Motor neuron (in vitro differentiated cells): ENCODE results near the gene PDIA4. TPM values are rescaled to one million over a fixed set of nuclear protein-coding genes. Genes with fewer than 3 reads are reported as not detected.
A peak's percentile ranks its signal among the peaks of the same experiment; 100 is the strongest.
"Not testable (repeated sequence)": the region's sequence is repeated elsewhere in the genome, so short reads cannot be mapped to it uniquely, and the experiment has no call there.

Experiments
- ATAC-seq, 8 experiments: fragments of 200-7000 bp; cut with Tn5 transposase; replicated peaks in 6 of 8; 2 replicates each; pipeline ENCODE4 v1.8.0; 2021; ENCODE audit warnings: mild to moderate bottlenecking in 8 of 8, moderate library complexity in 8 of 8
- H3K27ac ChIP-seq, 2 donors: fragments of 250-450 bp; sonication (Bioruptor Pico); 2 replicates each; pipeline ENCODE4 v1.9.0; 2021; ENCODE audit warnings: antibody characterized with exemption in 2 of 2, mild to moderate bottlenecking in 2 of 2, moderate library complexity in 1 of 2
- H3K4me1 ChIP-seq, 2 donors: fragments of 250-450 bp; sonication (Bioruptor Pico); replicated peaks in 1 of 2; 2 replicates each; pipeline ENCODE4 v1.6.1; 2021; ENCODE audit warnings: antibody characterized with exemption in 2 of 2, mild to moderate bottlenecking in 2 of 2, moderate library complexity in 1 of 2
- H3K4me3 ChIP-seq, 5 donors: fragments of 250-450 bp; sonication (Bioruptor Pico); 2 replicates each; pipeline ENCODE4 v1.9.0; 2021; ENCODE audit warnings: antibody characterized with exemption in 5 of 5, mild to moderate bottlenecking in 5 of 5, moderate library complexity in 4 of 5
- WGBS, 10 experiments: fragments of 450-650 bp; shearing (Covaris generic); methylation state at CpG; one replicate each; pipeline ENCODE4 v1.0.0; 2022; 5-methylcytosine and 5-hydroxymethylcytosine counted together
- in situ Hi-C, 9 experiments: fragments of 400-800 bp; cut with MboI; loops; one replicate each; pipeline ENCODE4 v1.15.0; 2021; ENCODE audit warnings: low sequenced_read_pairs in 9 of 9, low pct_unique_long_range_greater_than_20kb in 2 of 9; ENCODE audit not compliant: unreplicated experiment in 9 of 9
- total RNA-seq, 8 experiments: library from RNA; unstranded; fragments of 300-600 nt; gene quantifications; 2 replicates each; pipeline versions ENCODE4 v1.2.3 to v1.2.4, GENCODE V29; 2022

PDIA4 gene
- total RNA-seq, 8 experiments from 2014 or later = 78.7 to 201 (median 109) TPM

- WGBS, 10 experiments = 0 to 63% (median 39%) methylated on average over 2 to 10 of the region's 10 CpGs; no CpG with 5 or more reads in 1 of the 10 experiments
- no peak overlapping the region for H3K27ac ChIP-seq
- in situ Hi-C loops = no loop called here
- peak overlapping the region; percentile 61 to 83 (median 75) for H3K4me3 ChIP-seq
- no peak for ATAC-seq
- peaks cover 0 to 8% of the 10 kb centered on the region in 2 donors for H3K4me1 ChIP-seq
These were observed 1.2 kb downstream of the PDIA4 start for GRCh38 chr7:149027055-149027454.

DNA sequence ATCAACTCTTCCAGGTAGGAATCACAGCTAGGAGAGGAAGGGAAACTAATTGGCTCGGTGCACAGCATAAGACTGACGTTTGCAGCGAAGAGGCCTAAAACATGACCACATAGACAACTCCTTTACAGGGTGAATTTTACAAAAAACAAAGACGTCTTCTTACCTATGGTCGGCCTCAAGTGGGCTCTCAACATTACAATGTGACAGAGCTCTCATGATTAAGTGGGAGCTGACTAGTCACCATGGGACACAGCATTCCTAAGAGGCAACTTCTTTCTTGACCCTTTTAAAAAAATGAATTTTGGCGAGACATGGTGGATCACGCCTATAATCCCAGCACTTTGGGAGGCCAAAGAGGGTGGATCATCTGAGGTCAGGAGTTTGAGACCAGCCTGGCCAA, 4.6 kb downstream of the PDIA4 start:
- ATAC-seq = no peak
- Histone ChIP-seq H3K4me1 (peaks cover 0 to 8% of the 10 kb centered on the region in 2 donors), H3K4me3 (no peak overlapping the region), H3K27ac (no peak overlapping the region)
- WGBS, 10 experiments = 81 to 100% (median 94%) methylated on average over 1 to 7 of the region's 7 CpGs; no CpG with 5 or more reads in 2 of the 10 experiments
- in situ Hi-C loops = no loop called here

DNA sequence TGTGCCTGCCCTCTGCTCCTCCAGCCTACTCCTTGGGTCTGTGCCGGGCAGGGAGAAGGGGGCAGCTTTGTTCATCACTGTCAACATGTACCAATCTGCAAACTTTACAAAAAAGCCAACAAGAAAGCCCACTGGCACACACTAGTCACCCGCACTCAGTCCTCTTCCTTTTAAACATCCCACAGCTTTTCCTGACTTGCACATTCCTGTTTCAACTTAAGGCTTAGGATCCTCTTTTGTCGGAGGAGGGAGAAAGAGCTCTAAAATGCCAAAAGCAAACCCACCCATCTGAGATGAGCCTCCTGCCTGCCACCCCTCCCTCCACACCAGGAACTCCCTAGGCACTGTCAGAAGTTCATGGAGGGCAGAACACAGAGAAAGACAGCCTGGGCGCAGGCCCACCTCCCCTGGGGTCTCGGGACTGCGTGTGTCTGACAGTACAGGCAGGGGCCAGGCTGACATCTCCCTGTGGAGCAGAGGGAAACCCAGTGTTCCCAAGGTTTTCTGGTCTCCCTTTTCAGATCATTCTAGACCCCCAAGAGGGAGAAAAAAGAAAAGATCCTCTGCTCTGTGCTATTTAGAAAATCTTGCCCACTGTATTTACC, 5.4 kb downstream of the PDIA4 start:
- Histone ChIP-seq H3K4me1 (peaks cover 0 to 8% of the 10 kb centered on the region in 2 donors), H3K4me3 (no peak overlapping the region), H3K27ac (no peak overlapping the region)
- ATAC-seq = no peak
- WGBS, 10 experiments = 66 to 100% (median 81%) methylated on average over 1 to 3 of the region's 6 CpGs; no CpG with 5 or more reads in 3 of the 10 experiments
- in situ Hi-C loops = no loop called here

- in situ Hi-C loops = no loop called here
- Histone ChIP-seq H3K4me1 (peaks cover 0 to 2% of the 10 kb centered on the region in 2 donors), H3K27ac (no peak overlapping the region), H3K4me3 (no peak overlapping the region)
- 88 to 100% (median 95%) methylated on average over 3 to 12 of the region's 12 CpGs; no CpG with 5 or more reads in 5 of the 10 experiments for WGBS, 10 experiments
- no peak for ATAC-seq
These were observed 6.6 kb downstream of the PDIA4 start for GRCh38 chr7:149021725-149022062.

DNA sequence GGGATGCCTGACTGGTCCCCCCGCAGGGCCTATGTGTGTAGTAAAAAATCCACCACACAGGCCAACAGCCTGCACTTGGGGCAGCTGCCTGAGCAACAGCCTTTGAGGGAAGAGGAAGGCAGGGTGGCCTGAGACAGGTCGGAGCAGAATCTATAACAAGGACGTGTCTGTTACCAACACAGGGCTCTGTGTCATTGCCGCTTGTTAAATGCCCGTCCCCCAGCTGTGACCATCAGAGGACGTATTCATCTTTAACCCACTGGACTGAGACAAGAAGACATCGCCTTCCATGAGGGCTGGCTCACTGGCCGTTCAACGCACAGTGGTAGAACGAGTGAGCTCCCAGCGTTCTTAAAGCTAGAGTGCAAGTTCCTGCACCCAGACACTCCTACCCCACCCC, 7.8 kb downstream of the PDIA4 start:
- Histone ChIP-seq H3K27ac (no peak overlapping the region), H3K4me3 (no peak overlapping the region), H3K4me1 (no peaks in the 10 kb centered on the region)
- WGBS, 10 experiments = 60 to 100% (median 99%) methylated on average over 1 to 6 of the region's 11 CpGs; no CpG with 5 or more reads in 4 of the 10 experiments
- ATAC-seq = no peak
- in situ Hi-C loops = no loop called here

- in situ Hi-C loops = no loop called here
- Histone ChIP-seq H3K4me1 (no peaks in the 10 kb centered on the region), H3K27ac (no peak overlapping the region), H3K4me3 (no peak overlapping the region)
- ATAC-seq = no peak
- WGBS, 10 experiments = 79 to 100% (median 93%) methylated on average over 1 to 7 of the region's 7 CpGs; no CpG with 5 or more reads in 2 of the 10 experiments
These were observed 11.4 kb downstream of the PDIA4 start for GRCh38 chr7:149016876-149017275.

GRCh38 chr7:149014309-149014708, 14.0 kb downstream of the PDIA4 start:
- 94 to 100% methylated on average over 1 to 5 of the region's 7 CpGs; no CpG with 5 or more reads in 8 of the 10 experiments for WGBS, 10 experiments
- Histone ChIP-seq H3K4me3 (no peak overlapping the region), H3K27ac (no peak overlapping the region), H3K4me1 (no peaks in the 10 kb centered on the region)
- in situ Hi-C loops = no loop called here
- ATAC-seq = no peak

DNA sequence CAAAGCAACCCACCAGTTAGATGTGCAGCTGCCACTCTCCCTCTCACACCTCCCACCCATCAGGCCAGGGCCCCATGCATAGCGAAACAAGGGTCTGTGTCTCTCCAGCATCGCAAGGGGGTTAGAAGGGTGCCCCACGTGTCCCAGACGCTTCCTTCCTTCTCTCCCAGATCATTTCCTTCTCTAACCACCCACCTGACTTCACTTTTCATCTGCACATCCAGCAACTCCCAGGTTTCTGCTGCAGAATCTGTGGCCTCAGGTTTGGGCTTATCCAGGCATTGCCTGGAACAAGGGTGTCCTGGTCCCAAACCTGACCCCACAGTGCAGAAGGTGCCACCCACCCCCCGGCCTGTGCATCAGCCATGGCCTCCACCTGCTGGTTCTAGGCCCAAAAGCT, 14.4 kb downstream of the PDIA4 start:
- in situ Hi-C loops = no loop called here
- Histone ChIP-seq H3K4me1 (no peaks in the 10 kb centered on the region), H3K27ac (no peak overlapping the region), H3K4me3 (no peak overlapping the region)
- WGBS, 10 experiments = 80 to 100% (median 96%) methylated on average over 1 to 4 of the region's 5 CpGs; no CpG with 5 or more reads in 7 of the 10 experiments
- no peak for ATAC-seq

GRCh38 chr7:149012730-149013129, 15.6 kb downstream of the PDIA4 start:
- H3K4me3 ChIP-seq, H3K4me1 ChIP-seq, ATAC-seq, in situ Hi-C loops, H3K27ac ChIP-seq: not testable (repeated sequence)
- WGBS, 10 experiments = 80 to 94% (median 92%) methylated on average over 1 to 5 of the region's 12 CpGs; no CpG with 5 or more reads in 6 of the 10 experiments

GRCh38 chr7:149011491-149011890, 16.8 kb downstream of the PDIA4 start:
- no peaks in the 10 kb centered on the region for H3K4me1 ChIP-seq
- ATAC-seq = no peak
- in situ Hi-C loops = no loop called here
- H3K27ac ChIP-seq = no peak overlapping the region
- 90 to 100% (median 100%) methylated on average over 1 to 4 of the region's 8 CpGs; no CpG with 5 or more reads in 7 of the 10 experiments for WGBS, 10 experiments
- H3K4me3 ChIP-seq = no peak overlapping the region

DNA sequence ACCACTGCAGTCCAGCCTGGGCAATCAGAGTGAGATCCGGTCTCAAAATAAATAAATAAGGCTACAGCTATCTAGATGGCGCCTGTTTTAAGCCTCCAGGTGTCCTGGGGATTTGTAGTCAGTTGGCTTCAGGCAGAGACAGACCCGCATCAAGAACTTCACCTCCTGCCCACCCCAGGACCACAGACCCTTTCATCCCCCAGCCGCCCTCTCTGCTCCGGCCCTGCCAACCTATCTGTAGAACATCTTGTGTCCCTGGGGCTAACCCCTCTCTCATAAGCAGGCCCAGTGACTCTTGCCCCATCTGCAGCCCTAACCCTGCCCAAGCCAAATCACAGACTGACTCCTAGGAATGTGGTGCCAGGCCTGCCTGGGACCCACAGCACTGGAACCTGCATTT, 17.9 kb downstream of the PDIA4 start:
- Histone ChIP-seq H3K27ac (no peak overlapping the region), H3K4me3 (no peak overlapping the region), H3K4me1 (no peaks in the 10 kb centered on the region)
- 90 to 100% (median 100%) methylated on average over 1 to 2 of the region's 5 CpGs; no CpG with 5 or more reads in 6 of the 10 experiments for WGBS, 10 experiments
- no peak for ATAC-seq
- in situ Hi-C loops = no loop called here

GRCh38 chr7:149009527-149009926, 18.8 kb downstream of the PDIA4 start:
- Histone ChIP-seq H3K4me3 (no peak overlapping the region), H3K4me1 (no peaks in the 10 kb centered on the region), H3K27ac (no peak overlapping the region)
- ATAC-seq = peak in 2 of 8 experiments; percentile 67 to 94
- 71 to 100% (median 87%) methylated on average over 1 to 3 of the region's 3 CpGs; no CpG with 5 or more reads in 4 of the 10 experiments for WGBS, 10 experiments
- in situ Hi-C loops = no loop called here

DNA sequence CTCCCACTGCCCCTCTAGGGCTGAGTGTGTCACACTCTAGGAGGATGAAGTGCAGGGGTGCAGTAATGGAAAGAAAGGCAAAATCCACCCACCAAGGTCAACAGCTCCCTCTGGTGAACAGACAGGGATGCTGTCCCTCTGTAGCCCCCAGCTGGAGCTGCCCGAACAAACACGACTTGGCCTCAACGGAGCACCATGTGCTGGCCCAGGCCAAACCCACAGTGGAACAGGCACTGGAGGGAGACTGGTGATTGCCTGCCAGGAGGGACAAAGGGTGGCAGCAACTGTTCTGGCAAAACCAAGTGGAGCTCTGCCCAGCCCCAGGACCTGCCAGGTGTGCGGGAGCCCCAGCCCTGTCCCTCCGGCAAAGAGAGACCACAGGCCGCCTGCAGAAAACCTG, 20.7 kb downstream of the PDIA4 start:
- ATAC-seq = no peak
- Histone ChIP-seq H3K27ac (no peak overlapping the region), H3K4me3 (no peak overlapping the region), H3K4me1 (no peaks in the 10 kb centered on the region)
- WGBS, 10 experiments = 87 to 100% (median 92%) methylated on average over 2 to 3 of the region's 6 CpGs; no CpG with 5 or more reads in 7 of the 10 experiments
- in situ Hi-C loops = no loop called here

- ATAC-seq = no peak
- WGBS, 10 experiments = 83 to 90% methylated on average over 1 to 2 of the region's 3 CpGs; no CpG with 5 or more reads in 8 of the 10 experiments
- in situ Hi-C loops = no loop called here
- Histone ChIP-seq H3K4me1 (no peaks in the 10 kb centered on the region), H3K27ac (no peak overlapping the region), H3K4me3 (no peak overlapping the region)
These were observed 21.2 kb downstream of the PDIA4 start for GRCh38 chr7:149007146-149007545.
